ENCODE measurements around the gene SNCG.
"Not testable (repeated sequence)": the region's sequence is repeated elsewhere in the genome, so short reads cannot be mapped to it uniquely, and the experiment has no call there.

SNCG gene

GRCh38 chr10:86944907-86945306 lies 13.5 kb upstream of the SNCG start:
- DNase-seq (ENCODE audit: low read depth), result no peak
- TF ChIP-seq, protein P1, sequence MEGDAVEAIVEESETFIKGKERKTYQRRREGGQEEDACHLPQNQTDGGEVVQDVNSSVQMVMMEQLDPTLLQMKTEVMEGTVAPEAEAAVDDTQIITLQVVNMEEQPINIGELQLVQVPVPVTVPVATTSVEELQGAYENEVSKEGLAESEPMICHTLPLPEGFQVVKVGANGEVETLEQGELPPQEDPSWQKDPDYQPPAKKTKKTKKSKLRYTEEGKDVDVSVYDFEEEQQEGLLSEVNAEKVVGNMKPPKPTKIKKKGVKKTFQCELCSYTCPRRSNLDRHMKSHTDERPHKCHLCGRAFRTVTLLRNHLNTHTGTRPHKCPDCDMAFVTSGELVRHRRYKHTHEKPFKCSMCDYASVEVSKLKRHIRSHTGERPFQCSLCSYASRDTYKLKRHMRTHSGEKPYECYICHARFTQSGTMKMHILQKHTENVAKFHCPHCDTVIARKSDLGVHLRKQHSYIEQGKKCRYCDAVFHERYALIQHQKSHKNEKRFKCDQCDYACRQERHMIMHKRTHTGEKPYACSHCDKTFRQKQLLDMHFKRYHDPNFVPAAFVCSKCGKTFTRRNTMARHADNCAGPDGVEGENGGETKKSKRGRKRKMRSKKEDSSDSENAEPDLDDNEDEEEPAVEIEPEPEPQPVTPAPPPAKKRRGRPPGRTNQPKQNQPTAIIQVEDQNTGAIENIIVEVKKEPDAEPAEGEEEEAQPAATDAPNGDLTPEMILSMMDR (IDR thresholded peaks at IDR 0.05; ENCODE audit: insufficient read depth, low read depth, low read length, missing control alignments), result no peak
- H3K4me3 ChIP-seq (ENCODE audit: low read depth, low read length), result no peak overlapping the region

GRCh38 chr10:86945361-86946212 lies 12.8 kb upstream of the SNCG start:
- TF ChIP-seq, protein P1 (IDR thresholded peaks at IDR 0.05; ENCODE audit: insufficient read depth, low read depth, low read length, missing control alignments), result no peak
- no peak for DNase-seq (ENCODE audit: low read depth)
- no peak overlapping the region for H3K4me3 ChIP-seq (ENCODE audit: low read depth, low read length)

- TF ChIP-seq, protein P1 (IDR thresholded peaks at IDR 0.05; ENCODE audit: insufficient read depth, low read depth, low read length, missing control alignments), result no peak
- no peak overlapping the region for H3K4me3 ChIP-seq (ENCODE audit: low read depth, low read length)
- no peak for DNase-seq (ENCODE audit: low read depth)
These were observed 11.9 kb upstream of the SNCG start for GRCh38 chr10:86946213-86947155.

DNA sequence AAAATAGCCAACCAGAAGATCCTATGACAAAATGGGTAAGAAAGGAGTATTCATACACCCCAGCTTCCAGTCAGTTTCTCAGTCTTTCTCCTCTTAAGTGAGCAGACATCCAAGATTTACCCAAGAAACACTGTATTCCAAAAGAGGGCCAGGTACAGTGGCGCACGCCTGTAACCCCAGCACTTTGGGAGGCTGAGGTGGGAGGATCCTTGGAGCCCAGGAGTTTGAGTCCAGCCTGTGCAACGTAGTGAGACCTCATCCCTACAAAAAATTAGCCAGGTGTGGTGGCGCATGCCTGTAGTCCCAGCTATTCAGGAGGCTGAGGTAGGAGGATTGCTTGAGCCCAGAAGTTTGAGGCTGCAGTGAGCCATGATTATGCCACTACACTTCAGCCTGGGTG lies 10.6 kb upstream of the SNCG start:
- not testable (repeated sequence) for H3K4me3 ChIP-seq (ENCODE audit: low read depth, low read length); DNase-seq (ENCODE audit: low read depth)

GRCh38 chr10:86950349-86950748 lies 8.1 kb upstream of the SNCG start:
- H3K4me3 ChIP-seq (ENCODE audit: low read depth, low read length), result no peak overlapping the region
- TF ChIP-seq, protein P1 (IDR thresholded peaks at IDR 0.05; ENCODE audit: insufficient read depth, low read depth, low read length, missing control alignments), result no peak
- DNase-seq (ENCODE audit: low read depth), result no peak

GRCh38 chr10:86951184-86951761 lies 7.1 kb upstream of the SNCG start:
- TF ChIP-seq, protein P1 (IDR thresholded peaks at IDR 0.05; ENCODE audit: insufficient read depth, low read depth, low read length, missing control alignments), result no peak
- H3K4me3 ChIP-seq (ENCODE audit: low read depth, low read length), result no peak overlapping the region
- DNase-seq (ENCODE audit: low read depth), result no peak

DNA sequence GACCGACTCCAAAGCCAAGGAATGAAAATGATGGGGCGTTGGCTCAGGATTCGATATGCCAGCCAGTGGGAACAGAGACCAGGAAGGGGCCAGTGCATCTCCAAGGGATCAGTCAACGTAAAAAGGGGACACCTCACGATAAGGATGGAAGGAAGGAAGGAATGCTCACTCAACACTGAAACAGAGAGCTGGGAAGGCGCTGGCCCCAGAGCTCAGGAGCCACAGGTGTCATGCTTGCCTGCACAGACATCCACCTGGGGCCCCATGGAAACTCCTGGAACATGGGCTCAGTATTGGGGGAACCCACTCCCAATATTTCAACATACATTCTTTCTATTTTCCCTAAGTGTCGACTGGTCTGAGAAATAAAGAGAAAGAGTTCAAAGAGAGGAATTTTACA lies 6.3 kb upstream of the SNCG start:
- no peak for DNase-seq (ENCODE audit: low read depth)
- no peak overlapping the region for H3K4me3 ChIP-seq (ENCODE audit: low read depth, low read length)
- TF ChIP-seq, protein P1 (IDR thresholded peaks at IDR 0.05; ENCODE audit: insufficient read depth, low read depth, low read length, missing control alignments), result no peak

GRCh38 chr10:86952697-86953096 lies 5.7 kb upstream of the SNCG start:
- DNase-seq (ENCODE audit: low read depth); H3K4me3 ChIP-seq (ENCODE audit: low read depth, low read length): not testable (repeated sequence)

All from GM12865 (cell line).